Left lung (tissue), 10 donors: Measurements from ENCODE around the gene DTX1. TPM values are rescaled to one million over a fixed set of nuclear protein-coding genes. Genes with fewer than 3 reads are reported as not detected.

Experiments
- ATAC-seq: fragments of 200-7000 bp; cut with Tn5 transposase; one replicate; pipeline ENCODE4 v1.9.1; 2020; ENCODE audit warnings: moderate library complexity
- DNase-seq, 4 donors: peaks; one replicate each; pipeline ENCODE4 v3.0.0-alpha.2; 2013 to 2020
- H3K27ac ChIP-seq, 2 donors: fragments of 200-600 bp; sonication (generic) in 1 of 2; one replicate each; pipeline versions ENCODE4 v1.5.0 to v1.8.0; 2020 to 2021
- H3K27me3 ChIP-seq, 2 donors: fragments of 200-600 bp; sonication (generic) in 1 of 2; one replicate each; pipeline versions ENCODE4 v1.5.0 to v1.8.0; 2020 to 2021
- H3K36me3 ChIP-seq, 2 donors: fragments of 200-600 bp; sonication (generic) in 1 of 2; one replicate each; pipeline versions ENCODE4 v1.5.0 to v1.8.0; 2020 to 2021
- H3K4me1 ChIP-seq, 2 donors: fragments of 200-600 bp; one replicate each; pipeline ENCODE4 v1.8.0; 2021
- H3K4me3 ChIP-seq, 2 donors: fragments of 200-600 bp; sonication (generic) in 1 of 2; one replicate each; pipeline versions ENCODE4 v1.5.0 to v1.8.0; 2020 to 2021; ENCODE audit warnings: mild to moderate bottlenecking in 1 of 2
- H3K9me3 ChIP-seq, 2 donors: fragments of 200-600 bp; sonication (generic) in 1 of 2; one replicate each; pipeline versions ENCODE4 v1.5.0 to v1.8.0; 2020 to 2021
- intact Hi-C, 2 donors: fragments of 100-400 bp; cut with DNase I; formaldehyde crosslinking; loops; one replicate each; pipeline versions ENCODE4 v1.11.2 to v1.14.2; 2022
- polyA plus RNA-seq, 6 donors: library from polyadenylated mRNA; unstranded; fragments of 120-200 nt; gene quantifications; one replicate each; pipeline ENCODE4 v1.2.1, GENCODE V29; 2013; ENCODE audit not compliant: insufficient read length in 6 of 6
- total RNA-seq, 2 donors: library from RNA; stranded (reverse); fragmentation: NEBNext Ultra II Directional; extraction: Animal tissue kit (Norgen Biotek cat#: 25700); gene quantifications; one replicate each; pipeline ENCODE4 v1.2.1, GENCODE V29; 2021
- TF ChIP-seq, protein P1 (sequence below), 2 donors: fragments of 200-600 bp; sonication (generic) in 1 of 2; IDR thresholded peaks; one replicate each; pipeline versions ENCODE4 v1.5.0 to v1.8.0; 2021; ENCODE audit warnings: antibody characterized with exemption in 2 of 2
- donor health status: DM: no; HTN: yes; CAD: no.
- donor health status: DM: no; HTN: no; CAD: no.

The DTX1 gene
- total and polyA plus RNA-seq, 8 donors: 0.70 to 6.3 (median 4.3) TPM

DNA sequence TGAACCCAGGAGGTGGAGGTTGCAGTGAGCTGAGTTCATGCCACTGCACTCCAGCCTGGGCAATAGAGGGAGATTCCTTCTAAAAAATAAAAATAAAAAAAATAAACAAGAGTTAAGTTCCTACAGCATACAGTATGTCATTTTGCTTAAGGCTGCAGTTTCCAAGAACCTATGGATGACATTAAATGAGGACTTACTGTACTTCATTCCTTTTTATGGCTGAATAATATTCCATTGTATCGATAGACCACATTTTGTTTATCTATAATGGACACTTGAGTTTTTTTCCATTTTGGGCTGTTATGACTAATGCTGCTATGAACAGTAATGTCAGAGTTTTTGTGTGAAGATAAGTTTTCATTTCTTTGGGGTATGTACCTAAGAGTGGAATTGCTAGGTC is 61.6 kb downstream of the DTX1 start:
- H3K27ac ChIP-seq: no peak overlapping the region
- TF ChIP-seq, protein P1, sequence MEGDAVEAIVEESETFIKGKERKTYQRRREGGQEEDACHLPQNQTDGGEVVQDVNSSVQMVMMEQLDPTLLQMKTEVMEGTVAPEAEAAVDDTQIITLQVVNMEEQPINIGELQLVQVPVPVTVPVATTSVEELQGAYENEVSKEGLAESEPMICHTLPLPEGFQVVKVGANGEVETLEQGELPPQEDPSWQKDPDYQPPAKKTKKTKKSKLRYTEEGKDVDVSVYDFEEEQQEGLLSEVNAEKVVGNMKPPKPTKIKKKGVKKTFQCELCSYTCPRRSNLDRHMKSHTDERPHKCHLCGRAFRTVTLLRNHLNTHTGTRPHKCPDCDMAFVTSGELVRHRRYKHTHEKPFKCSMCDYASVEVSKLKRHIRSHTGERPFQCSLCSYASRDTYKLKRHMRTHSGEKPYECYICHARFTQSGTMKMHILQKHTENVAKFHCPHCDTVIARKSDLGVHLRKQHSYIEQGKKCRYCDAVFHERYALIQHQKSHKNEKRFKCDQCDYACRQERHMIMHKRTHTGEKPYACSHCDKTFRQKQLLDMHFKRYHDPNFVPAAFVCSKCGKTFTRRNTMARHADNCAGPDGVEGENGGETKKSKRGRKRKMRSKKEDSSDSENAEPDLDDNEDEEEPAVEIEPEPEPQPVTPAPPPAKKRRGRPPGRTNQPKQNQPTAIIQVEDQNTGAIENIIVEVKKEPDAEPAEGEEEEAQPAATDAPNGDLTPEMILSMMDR (IDR thresholded peaks at IDR 0.05): no peak
- intact Hi-C loops: no loop called here
- H3K4me1 ChIP-seq: no peaks in the 10 kb centered on the region
- no peak for DNase-seq
- H3K9me3 ChIP-seq: peaks cover 0 to 1% of the 10 kb centered on the region in 2 donors
- H3K27me3 ChIP-seq: peaks cover 0 to 40% of the 10 kb centered on the region in 2 donors
- no peaks in the 10 kb centered on the region for H3K36me3 ChIP-seq
- no peak overlapping the region for H3K4me3 ChIP-seq
- no peak for ATAC-seq

GRCh38 chr12:113119980-113120669 is 63.6 kb downstream of the DTX1 start:
- ATAC-seq (no peak), DNase-seq (no peak)
- Histone ChIP-seq H3K4me1 (no peaks in the 10 kb centered on the region), H3K36me3 (no peaks in the 10 kb centered on the region), H3K4me3 (no peak overlapping the region), H3K27ac (no peak overlapping the region), H3K27me3 (peaks cover 0 to 22% of the 10 kb centered on the region in 2 donors), H3K9me3 (peaks cover 0 to 4% of the 10 kb centered on the region in 2 donors)
- TF ChIP-seq, protein P1 (IDR thresholded peaks at IDR 0.05): no peak
- intact Hi-C loops: no loop called here

DNA sequence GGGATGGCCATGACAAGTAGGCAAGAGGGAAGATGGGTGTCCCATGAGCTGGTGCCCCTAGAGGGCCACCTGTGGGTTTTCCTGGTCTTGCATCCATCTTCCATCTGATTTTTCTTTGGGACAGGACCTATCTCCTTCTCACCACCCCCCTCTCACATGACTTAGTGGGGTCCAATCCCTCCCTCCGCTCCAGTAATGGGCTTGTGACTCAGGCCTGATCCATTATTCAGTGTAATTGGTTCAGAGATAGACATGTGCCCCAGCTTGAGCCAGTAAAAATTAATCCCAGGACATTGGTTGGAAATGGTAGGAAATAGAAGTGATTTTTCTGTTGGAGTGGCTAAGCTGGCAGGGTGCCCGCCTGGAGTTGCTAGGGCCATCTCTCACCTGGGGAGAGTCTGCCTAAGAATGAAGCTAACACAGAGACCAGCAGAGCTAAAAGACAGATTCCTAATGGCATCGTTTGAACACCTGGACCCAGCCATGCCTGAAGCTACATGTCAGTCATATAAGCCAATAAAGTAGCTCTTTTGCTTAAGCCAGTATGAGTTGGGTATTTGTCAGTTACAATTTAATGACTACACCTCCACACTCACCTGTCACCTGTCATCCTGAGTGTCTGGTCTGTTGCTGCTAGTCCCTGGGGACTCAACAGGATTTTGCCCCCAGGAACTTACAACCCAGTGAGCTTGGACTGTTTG is 64.3 kb downstream of the DTX1 start:
- ATAC-seq: no peak
- Histone ChIP-seq H3K27ac (no peak overlapping the region), H3K4me1 (no peaks in the 10 kb centered on the region), H3K9me3 (peaks cover 0 to 4% of the 10 kb centered on the region in 2 donors), H3K36me3 (no peaks in the 10 kb centered on the region), H3K27me3 (peaks cover 0 to 22% of the 10 kb centered on the region in 2 donors), H3K4me3 (no peak overlapping the region)
- DNase-seq: no peak
- TF ChIP-seq, protein P1 (IDR thresholded peaks at IDR 0.05): no peak
- intact Hi-C loops: no loop called here

GRCh38 chr12:113127791-113128199 is 71.3 kb downstream of the DTX1 start:
- peaks cover 0 to 14% of the 10 kb centered on the region in 2 donors for H3K27me3 ChIP-seq
- intact Hi-C loops: no loop called here
- no peak overlapping the region for H3K27ac ChIP-seq
- no peak overlapping the region for H3K4me3 ChIP-seq
- ATAC-seq (no peak), DNase-seq (no peak)
- H3K36me3 ChIP-seq: no peaks in the 10 kb centered on the region
- TF ChIP-seq, protein P1 (IDR thresholded peaks at IDR 0.05): no peak
- H3K9me3 ChIP-seq: peaks cover 0 to 4% of the 10 kb centered on the region in 2 donors
- H3K4me1 ChIP-seq: no peaks in the 10 kb centered on the region
